HepG2 (cell line): ENCODE results near the gene CCT7. TPM values are rescaled to one million over a fixed set of nuclear protein-coding genes. Genes with fewer than 3 reads are reported as not detected.
A peak's percentile ranks its signal among the peaks of the same experiment; 100 is the strongest.

Source experiments
- ATAC-seq: fragments of 200-7000 bp; cut with Tn5 transposase; 3 replicates; pipeline ENCODE4 v1.9.1; 2020; ENCODE audit warnings: mild to moderate bottlenecking, moderate library complexity
- BruUV-seq: library from RNA; stranded (reverse); fragments of 400-500 nt; replicated peaks from 2 replicates; lab custom pipeline; 2021; lab: Mats Ljungman, UMichigan
- CTCF ChIA-PET: fragments of 300-600 bp; formaldehyde crosslinking; extraction: SDS; loops from one replicate; lab custom pipeline; 2021; ENCODE audit warnings: low total read pairs, inconsistent platforms, low intra/inter-chr PET ratio; lab: Yijun Ruan, JAX
- POLR2A ChIA-PET: fragments of 350-600 bp; sonication (Branson Sonifier 250); formaldehyde crosslinking; loops from one replicate; lab custom pipeline; 2020; ENCODE audit warnings: antibody characterized with exemption, inconsistent platforms; lab: Yijun Ruan, JAX
- DNase-seq: peaks from one replicate; pipeline ENCODE4 v3.0.0-alpha.2; 2015; ENCODE audit warnings: low spot score
- FAIRE-seq: peaks from 3 replicates; lab custom pipeline; 2011; peaks lifted over from hg19 to GRCh38; lab: Jason Lieb, UNC
- H2AFZ ChIP-seq: one replicate; pipeline ENCODE4 v1.6.1; 2011; ENCODE audit warnings: low read length, inconsistent platforms
- H3K27ac ChIP-seq: fragments of 300-600 bp; 3 replicates; pipeline ENCODE4 v1.8.0; 2011; ENCODE audit warnings: mixed run types, mild to moderate bottlenecking, mixed read lengths, low read length, inconsistent platforms; ENCODE audit not compliant: insufficient read depth; ENCODE audit errors: extremely low read length
- H3K27me3 ChIP-seq, 2 experiments: fragments of 200-600 bp in 1 of 2; 2 replicates in 1 of 2; 3 replicates in 1 of 2; pipeline versions ENCODE4 v1.6.0 to v1.8.0; 2011; ENCODE audit warnings: low read length in 2 of 2, mild to moderate bottlenecking in 2 of 2, moderate library complexity in 2 of 2, inconsistent platforms in 1 of 2; ENCODE audit not compliant: insufficient read depth in 2 of 2, control insufficient read depth in 1 of 2
- H3K36me3 ChIP-seq, 2 experiments: fragments of 200-600 bp in 1 of 2; replicated peaks in 1 of 2; 2 replicates in 1 of 2; 3 replicates in 1 of 2; pipeline versions ENCODE4 v1.5.1 to v1.8.0; 2011; ENCODE audit warnings: low read length in 2 of 2, inconsistent platforms in 1 of 2; ENCODE audit not compliant: insufficient read depth in 2 of 2, control insufficient read depth in 1 of 2
- H3K4me1 ChIP-seq: 2 replicates; pipeline ENCODE4 v1.5.1; 2012; ENCODE audit warnings: low read length, inconsistent platforms; ENCODE audit not compliant: insufficient read depth
- H3K4me2 ChIP-seq: 2 replicates; pipeline ENCODE4 v1.6.0; 2011; ENCODE audit warnings: low read depth, low read length, inconsistent platforms
- H3K4me3 ChIP-seq, 3 experiments: fragments of 200-600 bp in 1 of 3; sonication (generic), shearing (Covaris generic) in 1 of 3; replicated peaks in 1 of 3; 2 replicates each; pipeline ENCODE4 v1.5.1; 2011 to 2016; ENCODE audit warnings: low read length in 3 of 3, inconsistent platforms in 2 of 3, low read depth in 2 of 3, mild to moderate bottlenecking in 2 of 3, control low read depth in 1 of 3, mixed read lengths in 1 of 3; ENCODE audit not compliant: insufficient read depth in 1 of 3
- H3K79me2 ChIP-seq: one replicate; pipeline ENCODE4 v1.6.1; 2011; ENCODE audit warnings: low read length, inconsistent platforms; ENCODE audit not compliant: insufficient read depth
- H3K9ac ChIP-seq: 2 replicates; pipeline ENCODE4 v1.6.0; 2011; ENCODE audit warnings: mild to moderate bottlenecking, low read depth, low read length, inconsistent platforms; ENCODE audit not compliant: insufficient read depth
- H3K9me3 ChIP-seq: 2 replicates; pipeline ENCODE4 v1.5.1; 2012; ENCODE audit warnings: mild to moderate bottlenecking, low read length
- H4K20me1 ChIP-seq: 2 replicates; pipeline ENCODE4 v1.6.0; 2011; ENCODE audit warnings: inconsistent platforms, mild to moderate bottlenecking, low read length, moderate library complexity; ENCODE audit not compliant: insufficient read depth
- ADNP ChIP-seq: sonication (generic); formaldehyde crosslinking; IDR thresholded peaks from 2 replicates; pipeline ENCODE4 v1.4.0; 2020; ENCODE audit warnings: missing genetic modification reagents
- ATF2 ChIP-seq: sonication (generic); formaldehyde crosslinking; IDR thresholded peaks from 2 replicates; pipeline ENCODE4 v1.4.0; 2020; ENCODE audit warnings: missing genetic modification reagents
- CHCHD3 ChIP-seq: sonication (generic); formaldehyde crosslinking; IDR thresholded peaks from 2 replicates; pipeline ENCODE4 v1.8.0; 2022; ENCODE audit warnings: mild to moderate bottlenecking, missing genetic modification reagents, moderate library complexity
- ELF1 ChIP-seq: sonication (generic); formaldehyde crosslinking; IDR thresholded peaks from 2 replicates; pipeline ENCODE4 v1.4.0; 2020; ENCODE audit warnings: missing genetic modification reagents
- NBN ChIP-seq: fragments of 450-650 bp; conservative IDR thresholded peaks from 2 replicates; pipeline ENCODE4 v1.6.1; 2017
- TRAFD1 ChIP-seq: sonication (generic); formaldehyde crosslinking; IDR thresholded peaks from 2 replicates; pipeline ENCODE4 v1.5.1; 2020; ENCODE audit warnings: missing genetic modification reagents, mild to moderate bottlenecking, borderline replicate concordance
- TSC22D2 ChIP-seq: sonication (generic); formaldehyde crosslinking; IDR thresholded peaks from 2 replicates; pipeline ENCODE4 v1.5.1; 2020; ENCODE audit warnings: missing genetic modification reagents, mild to moderate bottlenecking, borderline replicate concordance
- ZBTB14 ChIP-seq: sonication (generic); formaldehyde crosslinking; IDR thresholded peaks from 2 replicates; pipeline ENCODE4 v1.4.0; 2020; ENCODE audit warnings: missing genetic modification reagents
- ZFP36L2 ChIP-seq: sonication (generic); formaldehyde crosslinking; IDR thresholded peaks from 2 replicates; pipeline ENCODE4 v1.4.0; 2020; ENCODE audit warnings: missing genetic modification reagents
- ZNF503 ChIP-seq: sonication (generic); formaldehyde crosslinking; IDR thresholded peaks from 2 replicates; pipeline ENCODE4 v1.4.0; 2020; ENCODE audit warnings: missing genetic modification reagents
- ZNF839 ChIP-seq: sonication (generic); formaldehyde crosslinking; IDR thresholded peaks from 2 replicates; pipeline ENCODE4 v1.4.0; 2020; ENCODE audit warnings: missing genetic modification reagents, mild to moderate bottlenecking, borderline replicate concordance
- WGBS: methylation state at CpG from one replicate; pipeline ENCODE4 v1.1.6; 2017; ENCODE audit warnings: low lambda C conversion rate; 5-methylcytosine and 5-hydroxymethylcytosine counted together
- in situ Hi-C: cut with HindIII; loops from 2 replicates; pipeline ENCODE4 v1.10.0; 2017; ENCODE audit warnings: low pct_unique_long_range_greater_than_20kb; ENCODE audit not compliant: extremely low pct_ligation_motif_present
- intact Hi-C: fragments of 100-400 bp; cut with micrococcal nuclease; formaldehyde crosslinking; loops from one replicate; pipeline ENCODE4 v1.10.0; 2022; ENCODE audit not compliant: unreplicated experiment
- polyA plus RNA-seq, 8 experiments: library from polyadenylated mRNA; depleted of rRNA in 3 of 8; stranded (reverse) in 7 of 8; unstranded in 1 of 8; fragments of >200 nt; fragmentation: Illumina TruSeq in 4 of 8; extraction: Trizol in 4 of 8; gene quantifications; 2 replicates each; pipeline versions ENCODE4 v1.2.1 to v1.2.3, GENCODE V29; 2011 to 2016; ENCODE audit warnings: low read depth in 4 of 8, missing spikeins in 1 of 8, mixed read lengths in 1 of 8; ENCODE audit not compliant: insufficient read depth in 1 of 8
- total RNA-seq, 5 experiments: library from RNA; depleted of rRNA; stranded (reverse); fragments of >200 nt; fragmentation: Illumina TruSeq; extraction: Trizol; gene quantifications; 2 replicates each; pipeline ENCODE4 v1.2.3, GENCODE V29; 2016; ENCODE audit warnings: low read depth in 1 of 5
- TF ChIP-seq, protein P1 (sequence below): IDR thresholded peaks from 2 replicates; pipeline ENCODE4 v1.6.1; 2016; ENCODE audit warnings: missing biosample characterization, missing genetic modification reagents, low read depth
- TF ChIP-seq, protein P2 (sequence below): sonication (generic); formaldehyde crosslinking; IDR thresholded peaks from 2 replicates; pipeline ENCODE4 v1.5.0; 2020; ENCODE audit warnings: mild to moderate bottlenecking, missing genetic modification reagents

Gene CCT7
- total and polyA plus RNA-seq, 2 of the 13 experiments (the other 11 are each of a cell fraction or from before 2014, with no cell fraction given), result 347 to 517 TPM

- TF ChIP-seq ATF2 (no peak), TSC22D2 (CRISPR knock-in tag) (no peak), TRAFD1 (no peak), NBN (no peak), ZBTB14 (CRISPR knock-in tag) (no peak), ZNF839 (no peak)
These were observed 23.4 kb upstream of the CCT7 start (continued) for GRCh38 chr2:73210696-73211095.

DNA sequence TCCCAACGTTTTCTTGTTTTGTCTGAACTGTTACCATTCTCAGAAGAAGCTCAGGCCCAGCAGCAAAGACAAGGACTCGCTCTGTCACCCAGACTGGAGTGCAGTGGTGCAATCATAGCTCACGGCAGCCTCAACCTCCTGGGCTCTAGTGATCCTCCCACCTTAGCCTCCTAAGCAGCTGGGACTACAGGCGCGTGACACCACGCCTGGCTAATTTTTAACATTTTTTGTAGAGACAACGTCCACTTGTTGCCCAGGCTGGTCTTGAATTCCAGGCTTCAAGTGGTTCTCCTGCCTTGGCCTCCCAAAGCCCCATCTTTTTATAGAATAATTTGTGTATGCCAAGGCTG, 22.0 kb upstream of the CCT7 start:
- DNase-seq (no peak), ATAC-seq (no peak), FAIRE-seq (no peak)
- CTCF ChIA-PET, result interaction anchor here (1.4 to 2.9 kb wide), 4 partner anchors 35 to 319 kb away, joined by 6 to 74 read pairs (median 10); no protein-coding TSS in a partner anchor
- intact Hi-C loops (loop anchor here (1.0 to 10.0 kb wide), 3 partner anchors 21 to 173 kb away; partner anchors contain the start of gene ALMS1), in situ Hi-C loops (loop anchor here (5.0 kb wide), 1 partner anchor 35 kb away; no protein-coding TSS in a partner anchor)
- BruUV-seq, result no TSS peak
- no peaks in the 10 kb centered on the region for H3K9me3 ChIP-seq
- no peaks in the 10 kb centered on the region for H3K27me3 ChIP-seq
- no peak overlapping the region for H3K9ac ChIP-seq
- H3K4me2 ChIP-seq, result peak overlapping the region; percentile 99
- no peaks in the 10 kb centered on the region for H3K36me3 ChIP-seq
- 10% methylated on average over 7 of the region's 7 CpGs for WGBS
- POLR2A ChIA-PET, result interaction anchor here (0.5 to 4.5 kb wide), 22 partner anchors 11 to 1060 kb away, joined by 3 to 125 read pairs (median 8); partner anchors contain the start of genes CCT7, EGR4, PRADC1 and RAB11FIP5
- H2AFZ ChIP-seq, result no peak overlapping the region
- peak overlapping the region in 1 of 3 experiments; percentile 93; a peak in 1 of 6 replicates for H3K4me3 ChIP-seq
- peaks cover 75% of the 10 kb centered on the region for H3K4me1 ChIP-seq
- H4K20me1 ChIP-seq, result peaks cover 4% of the 10 kb centered on the region; the same call in 1 of the 2 replicates
- peaks cover 28% of the 10 kb centered on the region for H3K79me2 ChIP-seq
- peak overlapping the region; percentile 92 for H3K27ac ChIP-seq
- TF ChIP-seq, protein P1, sequence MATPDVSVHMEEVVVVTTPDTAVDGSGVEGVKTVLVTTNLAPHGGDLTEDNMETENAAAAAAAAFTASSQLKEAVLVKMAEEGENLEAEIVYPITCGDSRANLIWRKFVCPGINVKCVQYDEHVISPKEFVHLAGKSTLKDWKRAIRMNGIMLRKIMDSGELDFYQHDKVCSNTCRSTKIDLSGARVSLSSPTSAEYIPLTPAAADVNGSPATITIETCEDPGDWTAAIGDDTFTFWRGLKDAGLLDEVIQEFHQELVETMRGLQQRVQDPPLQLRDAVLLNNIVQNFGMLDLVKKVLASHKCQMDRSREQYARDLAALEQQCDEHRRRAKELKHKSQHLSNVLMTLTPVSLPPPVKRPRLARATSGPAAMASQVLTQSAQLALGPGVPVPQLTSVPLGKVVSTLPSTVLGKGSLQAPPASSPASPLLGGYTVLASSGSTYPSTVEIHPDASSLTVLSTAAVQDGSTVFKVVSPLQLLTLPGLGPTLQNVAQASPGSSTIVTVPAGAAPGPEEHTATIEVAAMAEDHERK (CRISPR knock-in tag), result no peak
- TF ChIP-seq ADNP (CRISPR knock-in tag), result 0 out of 2 replicates have a peak, but pooled peaks have one; percentile 32
- TF ChIP-seq, protein P2, sequence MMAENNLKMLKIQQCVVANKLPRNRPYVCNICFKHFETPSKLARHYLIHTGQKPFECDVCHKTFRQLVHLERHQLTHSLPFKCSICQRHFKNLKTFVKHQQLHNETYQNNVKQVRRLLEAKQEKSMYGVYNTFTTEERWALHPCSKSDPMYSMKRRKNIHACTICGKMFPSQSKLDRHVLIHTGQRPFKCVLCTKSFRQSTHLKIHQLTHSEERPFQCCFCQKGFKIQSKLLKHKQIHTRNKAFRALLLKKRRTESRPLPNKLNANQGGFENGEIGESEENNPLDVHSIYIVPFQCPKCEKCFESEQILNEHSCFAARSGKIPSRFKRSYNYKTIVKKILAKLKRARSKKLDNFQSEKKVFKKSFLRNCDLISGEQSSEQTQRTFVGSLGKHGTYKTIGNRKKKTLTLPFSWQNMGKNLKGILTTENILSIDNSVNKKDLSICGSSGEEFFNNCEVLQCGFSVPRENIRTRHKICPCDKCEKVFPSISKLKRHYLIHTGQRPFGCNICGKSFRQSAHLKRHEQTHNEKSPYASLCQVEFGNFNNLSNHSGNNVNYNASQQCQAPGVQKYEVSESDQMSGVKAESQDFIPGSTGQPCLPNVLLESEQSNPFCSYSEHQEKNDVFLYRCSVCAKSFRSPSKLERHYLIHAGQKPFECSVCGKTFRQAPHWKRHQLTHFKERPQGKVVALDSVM, result peak; percentile 98
- TF ChIP-seq ZNF503 (CRISPR knock-in tag), result 0 out of 2 replicates have a peak, but pooled peaks have one; percentile 3
- TF ChIP-seq ELF1 (CRISPR knock-in tag), result no peak
- TF ChIP-seq ZFP36L2 (CRISPR knock-in tag), result no peak
- no peak for TF ChIP-seq CHCHD3
